HG02759 (cell line): ENCODE measurements around the gene ZNF776.
"Not testable (repeated sequence)": the region's sequence is repeated elsewhere in the genome, so short reads cannot be mapped to it uniquely, and the experiment has no call there.

Source experiments
- ATAC-seq: cut with Tn5 transposase; IDR thresholded peaks from one replicate; pipeline ENCODE4 v1.9.1; 2021; ENCODE audit warnings: mild to moderate bottlenecking, moderate library complexity; ENCODE audit not compliant: unreplicated experiment

The ZNF776 gene

DNA sequence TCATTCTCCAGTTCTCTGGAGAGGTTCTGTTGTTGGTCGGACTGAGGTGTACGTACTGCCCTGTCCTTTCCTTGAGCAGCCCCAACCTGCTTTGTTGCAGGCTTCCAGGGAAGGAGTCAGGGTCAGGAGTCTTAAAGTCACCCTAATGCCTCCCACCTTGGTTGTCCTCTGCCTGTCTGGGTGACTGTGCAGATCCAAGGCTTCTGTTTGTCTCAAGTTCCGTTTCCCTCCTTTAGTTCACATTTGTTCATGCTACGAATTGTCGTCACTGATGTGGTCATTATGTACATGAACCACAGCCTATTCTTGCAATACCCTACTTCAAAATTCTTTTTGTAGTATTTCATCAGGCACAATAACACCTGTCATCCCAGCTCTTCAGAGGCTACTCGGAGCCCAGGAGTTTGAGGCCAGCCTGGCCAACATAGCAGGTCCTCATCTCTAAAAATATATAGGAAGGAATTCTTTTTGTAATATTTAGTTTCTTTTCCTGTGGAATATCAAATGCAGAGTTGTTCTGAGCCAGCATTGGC is 30.2 kb downstream of the ZNF776 start:
- ATAC-seq: no peak

DNA sequence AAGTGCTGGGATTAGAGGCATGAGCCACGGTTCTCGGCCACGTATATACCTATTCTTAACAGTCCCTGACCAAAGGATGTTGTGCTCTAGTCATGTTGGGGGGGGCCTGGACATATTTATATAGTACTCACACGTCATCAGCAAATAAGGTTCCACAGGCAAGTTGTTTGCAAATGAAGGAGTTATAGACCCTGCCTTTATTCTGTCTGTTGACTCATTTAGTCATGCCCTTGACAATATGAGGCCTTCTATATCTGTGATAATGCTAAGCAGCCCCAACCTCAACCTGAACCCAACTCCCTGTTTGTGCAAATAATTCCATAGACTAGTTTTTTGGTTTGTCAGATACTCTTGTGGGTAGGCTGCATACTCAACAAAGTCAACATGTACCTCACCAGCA is 31.7 kb downstream of the ZNF776 start:
- ATAC-seq: no peak

DNA sequence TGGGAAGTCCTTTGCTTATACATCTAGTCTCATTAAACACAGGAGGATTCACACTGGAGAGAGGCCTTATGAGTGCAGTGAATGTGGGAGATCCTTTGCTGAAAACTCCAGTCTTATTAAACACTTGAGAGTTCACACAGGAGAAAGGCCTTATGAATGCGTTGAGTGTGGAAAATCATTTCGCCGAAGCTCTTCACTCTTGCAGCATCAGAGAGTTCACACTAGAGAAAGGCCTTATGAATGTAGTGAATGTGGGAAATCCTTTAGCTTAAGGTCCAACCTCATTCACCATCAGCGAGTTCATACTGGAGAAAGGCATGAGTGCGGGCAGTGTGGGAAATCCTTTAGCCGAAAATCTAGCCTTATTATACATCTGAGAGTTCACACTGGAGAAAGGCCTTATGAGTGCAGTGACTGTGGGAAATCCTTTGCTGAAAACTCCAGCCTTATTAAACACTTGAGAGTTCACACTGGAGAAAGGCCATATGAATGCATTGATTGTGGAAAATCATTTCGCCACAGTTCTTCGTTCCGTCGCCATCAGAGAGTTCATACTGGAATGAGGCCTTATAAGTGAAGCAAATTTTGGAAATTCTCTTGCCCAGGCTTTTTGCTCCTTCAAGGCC is 32.7 kb downstream of the ZNF776 start:
- ATAC-seq: no peak

DNA sequence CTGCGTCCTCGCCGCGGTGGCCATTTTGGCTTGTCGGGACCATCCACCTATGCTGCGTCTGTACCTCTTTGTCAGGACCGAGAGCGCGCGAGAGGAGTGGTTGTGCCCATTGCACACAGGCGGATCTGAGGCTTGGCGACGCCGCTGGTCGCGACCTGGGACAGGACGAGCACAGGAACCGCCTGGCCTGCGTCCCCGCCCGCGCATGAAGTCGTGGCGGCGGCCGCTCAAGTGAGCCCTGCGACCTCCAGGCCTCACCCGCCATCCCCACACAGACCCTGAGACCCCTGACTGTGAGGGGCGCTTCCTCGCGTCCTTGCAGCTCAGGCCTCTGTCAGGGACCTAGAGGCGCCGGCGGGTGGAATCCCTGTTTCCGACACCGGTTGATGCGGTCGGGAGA is 39.7 kb downstream of the ZNF776 start:
- ATAC-seq: no peak

DNA sequence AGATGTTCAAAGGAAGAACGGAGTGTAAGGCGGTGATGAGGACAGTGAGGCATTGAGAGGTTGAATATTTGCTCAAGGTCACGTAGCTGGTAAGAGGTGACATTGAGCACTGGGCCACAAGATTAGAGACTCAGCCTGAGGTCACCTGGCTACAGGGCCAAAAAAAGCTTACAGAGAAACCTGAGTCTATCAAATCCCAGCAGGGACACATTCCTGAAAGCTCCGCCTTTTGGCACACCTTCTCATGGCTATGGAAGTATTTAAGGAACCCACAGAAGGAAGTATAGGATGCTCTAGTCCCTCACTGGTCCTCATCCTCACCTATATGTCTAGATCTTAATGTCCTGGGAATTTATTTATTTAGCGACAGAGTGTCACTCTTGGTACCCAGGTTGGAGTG is 40.3 kb downstream of the ZNF776 start:
- no peak for ATAC-seq

DNA sequence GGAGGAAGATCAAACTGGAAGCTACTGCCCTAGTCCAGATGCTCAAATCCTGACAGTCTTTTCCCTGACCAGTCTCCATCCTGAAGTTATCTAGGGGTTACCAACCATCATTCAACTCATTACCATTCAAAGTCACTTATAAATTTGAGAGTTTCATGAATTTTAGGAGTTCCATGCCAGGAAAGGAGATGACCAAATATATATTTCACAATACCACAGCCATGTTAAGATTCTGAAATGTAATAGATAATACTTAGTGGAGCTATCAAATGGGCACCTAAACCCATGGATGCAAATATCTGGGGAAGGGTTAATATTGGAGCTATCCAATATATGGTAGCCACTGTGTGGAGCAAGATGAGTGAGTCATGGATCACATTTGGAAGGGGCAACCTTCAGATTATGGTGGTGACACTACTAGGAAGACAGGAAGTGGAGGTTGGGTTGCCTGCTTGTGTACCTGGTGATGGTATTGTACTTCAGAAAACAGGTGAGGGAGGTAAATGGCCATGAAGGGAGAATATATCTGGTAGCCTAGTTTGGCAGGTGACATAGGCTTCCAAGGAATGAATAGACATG is 41.6 kb downstream of the ZNF776 start:
- no peak for ATAC-seq

DNA sequence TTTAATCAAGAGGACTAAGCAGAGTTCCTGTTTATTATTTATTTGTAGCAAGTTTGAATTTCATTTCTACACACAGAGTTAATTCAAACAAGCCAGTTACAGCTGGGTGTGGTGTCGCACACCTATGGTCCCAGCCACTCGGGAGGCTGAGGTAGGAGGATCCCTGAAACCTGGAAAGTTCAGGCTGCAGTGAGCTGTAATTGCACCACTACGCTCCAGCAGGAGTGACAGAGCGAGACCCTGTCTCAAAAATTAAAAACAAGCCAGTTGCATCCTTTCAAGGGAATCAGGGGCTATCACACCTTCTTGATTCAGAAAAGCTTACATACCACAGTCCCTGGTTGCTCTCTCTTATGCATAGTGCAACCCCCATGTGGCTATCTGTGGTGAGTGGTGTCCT is 42.7 kb downstream of the ZNF776 start:
- no peak for ATAC-seq

DNA sequence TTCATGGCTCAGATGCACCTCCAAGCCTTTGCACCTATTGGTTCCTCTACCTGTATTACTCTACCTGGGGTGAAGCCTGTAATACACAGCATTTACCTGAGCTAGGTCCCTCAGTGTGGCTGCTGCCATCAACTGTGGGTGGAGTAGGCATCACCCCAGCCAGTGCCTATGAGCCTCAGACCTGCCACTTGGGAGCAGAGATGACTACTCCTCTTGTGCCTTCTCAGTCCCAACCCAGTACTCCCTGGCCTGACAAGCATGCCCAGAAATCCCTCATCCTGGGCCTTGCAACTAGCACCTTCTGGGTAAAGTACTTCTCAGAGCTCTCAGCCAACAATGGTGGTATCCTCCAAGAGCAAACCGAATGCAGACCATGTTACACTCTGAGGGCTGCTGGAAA is 50.0 kb downstream of the ZNF776 start:
- not testable (repeated sequence) for ATAC-seq

DNA sequence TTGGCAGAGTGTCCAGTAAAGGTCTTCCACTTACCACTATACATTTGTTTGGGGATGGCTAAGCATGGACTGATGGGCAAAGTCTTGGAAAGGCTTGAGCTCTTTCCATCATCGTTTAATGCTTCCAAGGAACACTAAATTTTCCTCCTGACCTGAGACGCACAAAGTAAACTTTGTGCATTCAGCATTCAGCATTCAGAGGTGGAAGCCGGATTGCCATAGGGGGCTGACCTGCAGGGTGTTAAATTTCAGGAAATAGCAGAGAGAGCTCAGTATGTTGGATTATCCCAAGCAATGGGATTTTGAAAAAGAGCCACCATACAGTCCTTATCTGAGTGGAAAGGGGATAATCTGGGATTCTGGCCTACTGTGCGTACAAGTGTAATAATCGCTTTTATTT is 54.1 kb downstream of the ZNF776 start:
- ATAC-seq: no peak

DNA sequence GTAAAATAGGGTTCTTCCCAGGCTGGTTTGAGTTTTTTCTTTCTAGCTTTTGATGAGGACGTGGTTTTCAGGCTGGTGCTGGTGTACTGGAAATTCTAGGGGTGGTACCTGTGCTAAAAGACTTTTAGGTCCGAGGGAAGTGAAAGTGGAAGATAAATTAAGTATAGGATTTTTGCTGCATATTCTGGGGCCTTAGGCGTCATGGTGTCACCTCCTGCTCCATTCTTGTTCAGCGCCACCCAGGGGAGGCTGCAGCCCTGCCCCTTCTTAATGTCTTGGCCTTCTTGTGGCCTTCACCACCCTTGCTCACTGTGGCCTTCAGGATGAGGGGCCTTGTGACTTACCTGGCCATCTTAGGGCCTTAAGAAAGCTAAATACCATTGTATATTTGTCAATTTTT is 55.7 kb downstream of the ZNF776 start:
- ATAC-seq: no peak

DNA sequence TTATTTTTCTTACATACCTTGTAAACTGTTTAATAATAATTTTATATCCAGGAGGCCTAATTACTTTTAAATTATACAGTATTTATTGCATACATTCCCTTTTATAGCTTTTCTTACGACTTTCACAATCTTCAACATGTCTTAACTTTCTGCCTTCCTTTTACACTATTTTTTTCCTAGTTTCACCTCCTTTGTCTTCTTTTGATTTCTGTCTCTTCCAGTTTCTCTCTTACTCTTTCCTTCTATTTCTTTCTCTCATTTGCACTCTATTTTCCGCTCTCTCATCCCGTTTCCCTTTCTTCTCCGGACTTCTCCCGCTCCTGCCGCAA is 56.6 kb downstream of the ZNF776 start:
- ATAC-seq: no peak

DNA sequence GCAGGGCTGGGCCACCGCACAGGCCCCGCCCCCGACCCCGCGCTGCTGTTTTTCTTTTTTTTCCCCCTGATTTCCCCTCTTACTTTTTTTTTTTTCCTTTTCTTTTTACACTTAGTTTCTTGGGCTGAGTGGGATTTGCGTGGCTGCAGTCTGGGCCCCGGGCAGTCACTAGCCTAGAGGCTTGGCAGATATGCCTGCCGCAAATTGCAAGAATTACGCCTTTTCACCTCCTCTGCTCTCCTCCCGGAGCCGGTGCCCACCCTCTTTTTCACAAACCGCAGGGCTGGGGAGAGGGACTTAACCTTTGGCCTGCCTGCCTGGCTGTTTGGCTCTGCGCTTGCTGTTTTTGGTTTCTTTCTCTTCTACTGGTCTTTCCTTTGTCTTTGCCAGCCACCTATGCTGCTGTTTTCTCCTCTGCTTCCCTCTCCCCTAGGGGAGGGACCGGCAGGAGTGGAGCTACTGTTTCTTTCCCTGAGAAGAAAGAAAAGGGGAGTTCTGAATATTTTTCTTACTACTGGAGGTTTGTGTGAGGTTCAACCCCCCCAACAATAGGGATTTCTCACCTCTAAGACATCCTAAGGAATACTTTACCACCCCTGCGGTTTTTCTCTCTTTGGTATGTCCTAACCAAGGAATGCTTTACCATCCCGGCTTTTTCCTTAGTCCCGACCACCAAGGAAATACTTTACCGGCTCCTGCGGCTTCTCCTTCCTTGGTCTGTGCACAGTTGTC is 57.1 kb downstream of the ZNF776 start:
- no peak for ATAC-seq

DNA sequence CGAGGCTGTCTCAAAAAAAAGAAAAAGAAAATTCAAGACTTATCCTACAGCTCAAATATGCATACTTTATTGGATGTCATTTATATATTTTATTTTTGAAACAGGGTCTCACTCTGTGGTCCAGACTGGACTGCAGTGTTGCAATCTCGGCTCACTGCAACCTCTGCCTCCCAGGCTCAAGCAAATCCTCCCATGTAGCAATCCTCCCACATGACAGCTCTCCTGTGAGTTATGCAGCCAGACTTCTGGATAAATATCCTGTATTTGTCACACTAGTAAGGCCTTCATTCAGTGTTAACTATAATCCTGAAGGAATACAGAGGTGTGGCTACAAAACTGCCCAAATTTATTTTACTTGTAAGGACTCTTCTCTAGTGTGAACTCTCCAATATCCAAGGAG is 60.9 kb downstream of the ZNF776 start:
- no peak for ATAC-seq
